DOHH2 (cell line): ENCODE measurements around the gene CPA5.

Source experiments
- CTCF ChIP-seq: fragments of 200-600 bp; sonication (generic); IDR thresholded peaks from one replicate; pipeline ENCODE4 v1.5.1; 2014; ENCODE audit warnings: antibody characterized with exemption, mild to moderate bottlenecking, low read depth, low read length; ENCODE audit not compliant: poor library complexity, severe bottlenecking
- EZH2phosphoT487 ChIP-seq: fragments of 200-600 bp; sonication (generic); IDR thresholded peaks from 2 replicates; pipeline ENCODE4 v1.6.1; 2017; ENCODE audit warnings: borderline replicate concordance, mild to moderate bottlenecking, antibody characterized with exemption, low read length, moderate library complexity, mixed read lengths

DNA sequence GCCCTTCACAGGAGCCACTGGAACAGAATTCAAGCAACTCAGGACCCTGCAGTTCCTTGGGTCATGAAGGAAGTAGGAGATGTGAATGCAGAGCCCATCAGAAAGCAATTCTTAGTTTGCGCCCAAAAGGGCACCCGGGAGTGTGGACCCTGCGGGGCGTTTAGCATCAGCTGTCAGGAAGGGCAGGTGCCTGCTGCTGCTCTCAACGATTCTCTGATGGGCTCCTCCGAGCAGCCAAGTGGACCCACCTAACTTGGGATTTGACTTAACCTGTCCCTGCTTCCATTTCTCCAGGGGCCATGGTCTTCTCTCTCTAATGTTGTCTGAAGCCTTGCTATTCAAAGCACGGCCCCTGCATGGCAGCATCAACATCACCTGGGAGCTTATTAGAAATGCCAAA is 17.1 kb downstream of the CPA5 start:
- TF ChIP-seq EZH2phosphoT487 (no peak), CTCF (no peak)
